Right lobe of liver (tissue), 4 donors: ENCODE results near the gene ACTN1.

Source experiments
- POLR2A ChIP-seq: fragments of 450-650 bp; IDR thresholded peaks from one replicate; pipeline ENCODE4 v1.6.1; 2017; ENCODE audit warnings: antibody characterized with exemption, mild to moderate bottlenecking
- TF ChIP-seq, protein P1 (sequence below), 4 donors: fragments of 200-600 bp in 3 of 4; fragments of 450-650 bp in 1 of 4; IDR thresholded peaks; one replicate each; pipeline versions ENCODE4 v1.5.1 to v1.8.0; 2016 to 2022; ENCODE audit warnings: antibody characterized with exemption in 4 of 4, mild to moderate bottlenecking in 2 of 4
- donor health status: DM: no; HTN: no; CAD: no.
- donor health status: DM: no; HTN: no; CAD: no.
- donor health status: DM: no; HTN: yes; CAD: no.

DNA sequence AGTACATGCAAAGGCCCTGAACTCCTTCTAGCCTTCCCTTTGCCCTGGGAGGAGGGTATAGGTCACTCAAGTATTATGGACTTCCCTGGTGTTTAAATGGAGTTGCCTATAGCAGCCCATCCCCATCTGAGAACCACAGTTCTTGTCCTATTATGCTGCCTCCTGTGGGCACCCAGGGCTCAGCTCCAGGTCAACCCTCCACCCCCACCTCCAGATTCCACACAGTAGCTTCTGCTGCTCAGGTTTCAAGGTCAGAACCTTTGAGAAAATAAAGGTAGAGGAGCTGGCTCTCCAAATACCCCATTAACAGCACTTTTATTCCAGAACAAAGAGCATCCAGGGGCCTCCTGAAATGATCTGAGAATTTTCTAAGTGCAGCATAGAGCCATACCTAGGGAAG is 57.4 kb downstream of the ACTN1 start:
- no peak for TF ChIP-seq POLR2A
- TF ChIP-seq, protein P1, sequence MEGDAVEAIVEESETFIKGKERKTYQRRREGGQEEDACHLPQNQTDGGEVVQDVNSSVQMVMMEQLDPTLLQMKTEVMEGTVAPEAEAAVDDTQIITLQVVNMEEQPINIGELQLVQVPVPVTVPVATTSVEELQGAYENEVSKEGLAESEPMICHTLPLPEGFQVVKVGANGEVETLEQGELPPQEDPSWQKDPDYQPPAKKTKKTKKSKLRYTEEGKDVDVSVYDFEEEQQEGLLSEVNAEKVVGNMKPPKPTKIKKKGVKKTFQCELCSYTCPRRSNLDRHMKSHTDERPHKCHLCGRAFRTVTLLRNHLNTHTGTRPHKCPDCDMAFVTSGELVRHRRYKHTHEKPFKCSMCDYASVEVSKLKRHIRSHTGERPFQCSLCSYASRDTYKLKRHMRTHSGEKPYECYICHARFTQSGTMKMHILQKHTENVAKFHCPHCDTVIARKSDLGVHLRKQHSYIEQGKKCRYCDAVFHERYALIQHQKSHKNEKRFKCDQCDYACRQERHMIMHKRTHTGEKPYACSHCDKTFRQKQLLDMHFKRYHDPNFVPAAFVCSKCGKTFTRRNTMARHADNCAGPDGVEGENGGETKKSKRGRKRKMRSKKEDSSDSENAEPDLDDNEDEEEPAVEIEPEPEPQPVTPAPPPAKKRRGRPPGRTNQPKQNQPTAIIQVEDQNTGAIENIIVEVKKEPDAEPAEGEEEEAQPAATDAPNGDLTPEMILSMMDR (IDR thresholded peaks at IDR 0.05) = no peak
